PC-9 (cell line): Measurements from ENCODE around the gene CADM4. TPM values are rescaled to one million over a fixed set of nuclear protein-coding genes. Genes with fewer than 3 reads are reported as not detected.

Source experiments
- BruUV-seq: library from RNA; stranded (reverse); fragments of 400-500 nt; replicated peaks from 2 replicates; lab custom pipeline; 2021; lab: Mats Ljungman, UMichigan
- CTCF ChIA-PET: fragments of 300-600 bp; sonication (Branson Sonifier 250); formaldehyde crosslinking; loops from one replicate; lab custom pipeline; 2022; ENCODE audit warnings: antibody characterized with exemption; lab: Charles Lee
- POLR2A ChIA-PET: fragments of 300-600 bp; sonication (Branson Sonifier 250); formaldehyde crosslinking; loops from one replicate; lab custom pipeline; 2022; ENCODE audit warnings: antibody characterized with exemption; ENCODE audit not compliant: unreplicated experiment; lab: Charles Lee
- DNase-seq, 2 experiments: peaks; one replicate each; pipeline versions ENCODE4 v3.0.0 to v3.0.0-alpha.2; 2015 to 2022; ENCODE audit warnings: mixed read lengths in 1 of 2
- H2AFZ ChIP-seq: fragments of 200-600 bp; sonication (generic); 2 replicates; pipeline ENCODE4 v1.8.1; 2017; ENCODE audit warnings: antibody characterized with exemption
- H3F3A ChIP-seq: fragments of 200-600 bp; sonication (generic); 2 replicates; pipeline ENCODE4 v1.8.1; 2017; ENCODE audit warnings: antibody characterized with exemption, mild to moderate bottlenecking, low read depth; ENCODE audit not compliant: insufficient read depth
- H3K27ac ChIP-seq: fragments of 200-600 bp; sonication (generic); 2 replicates; pipeline ENCODE4 v1.6.1; 2016; ENCODE audit warnings: mixed run types
- H3K27me3 ChIP-seq: fragments of 200-600 bp; sonication (generic); 2 replicates; pipeline ENCODE4 v1.6.1; 2016; ENCODE audit warnings: low read depth, mixed run types; ENCODE audit not compliant: insufficient read depth
- H3K36me3 ChIP-seq: fragments of 200-600 bp; sonication (generic); 2 replicates; pipeline ENCODE4 v1.6.1; 2016; ENCODE audit warnings: low read depth, mixed run types
- H3K4me1 ChIP-seq: fragments of 200-600 bp; sonication (generic); replicated peaks from 2 replicates; pipeline ENCODE4 v1.6.1; 2016; ENCODE audit warnings: mixed run types; ENCODE audit not compliant: insufficient read depth
- H3K4me2 ChIP-seq: fragments of 200-600 bp; sonication (generic); 2 replicates; pipeline ENCODE4 v1.6.1; 2017; ENCODE audit warnings: mixed run types
- H3K4me3 ChIP-seq: fragments of 200-600 bp; sonication (generic); 2 replicates; pipeline ENCODE4 v1.6.1; 2016; ENCODE audit warnings: mixed run types
- H3K79me2 ChIP-seq: fragments of 200-600 bp; sonication (generic); 2 replicates; pipeline ENCODE4 v1.6.1; 2017; ENCODE audit warnings: low read depth, mixed run types
- H3K9me2 ChIP-seq: fragments of 200-600 bp; sonication (generic); 2 replicates; pipeline ENCODE4 v1.8.1; 2017; ENCODE audit warnings: mild to moderate bottlenecking; ENCODE audit not compliant: insufficient read depth
- H3K9me3 ChIP-seq: fragments of 200-600 bp; sonication (generic); 2 replicates; pipeline ENCODE4 v1.8.1; 2016; ENCODE audit warnings: low read depth; ENCODE audit not compliant: insufficient read depth
- H4K20me1 ChIP-seq: fragments of 200-600 bp; sonication (generic); 2 replicates; pipeline ENCODE4 v1.8.1; 2017; ENCODE audit not compliant: insufficient read depth
- EZH2 ChIP-seq: fragments of 200-600 bp; sonication (generic); IDR thresholded peaks from 2 replicates; pipeline ENCODE4 v1.8.0; 2017; ENCODE audit warnings: antibody characterized with exemption, low read depth
- intact Hi-C: fragments of 100-400 bp; cut with micrococcal nuclease; formaldehyde crosslinking; loops from one replicate; pipeline ENCODE4 v1.10.0; 2022; ENCODE audit not compliant: unreplicated experiment
- total RNA-seq: library from RNA; stranded (reverse); gene quantifications from 2 replicates; pipeline ENCODE4 v1.2.3, GENCODE V29; 2021
- TF ChIP-seq, protein P1 (sequence below): fragments of 200-600 bp; sonication (generic); conservative IDR thresholded peaks from 2 replicates; pipeline ENCODE4 v1.6.1; 2017; ENCODE audit warnings: mixed run types, antibody characterized with exemption, mild to moderate bottlenecking, moderate library complexity

The CADM4 gene
- total RNA-seq, 1 experiment from 2014 or later = 71.1 TPM

DNA sequence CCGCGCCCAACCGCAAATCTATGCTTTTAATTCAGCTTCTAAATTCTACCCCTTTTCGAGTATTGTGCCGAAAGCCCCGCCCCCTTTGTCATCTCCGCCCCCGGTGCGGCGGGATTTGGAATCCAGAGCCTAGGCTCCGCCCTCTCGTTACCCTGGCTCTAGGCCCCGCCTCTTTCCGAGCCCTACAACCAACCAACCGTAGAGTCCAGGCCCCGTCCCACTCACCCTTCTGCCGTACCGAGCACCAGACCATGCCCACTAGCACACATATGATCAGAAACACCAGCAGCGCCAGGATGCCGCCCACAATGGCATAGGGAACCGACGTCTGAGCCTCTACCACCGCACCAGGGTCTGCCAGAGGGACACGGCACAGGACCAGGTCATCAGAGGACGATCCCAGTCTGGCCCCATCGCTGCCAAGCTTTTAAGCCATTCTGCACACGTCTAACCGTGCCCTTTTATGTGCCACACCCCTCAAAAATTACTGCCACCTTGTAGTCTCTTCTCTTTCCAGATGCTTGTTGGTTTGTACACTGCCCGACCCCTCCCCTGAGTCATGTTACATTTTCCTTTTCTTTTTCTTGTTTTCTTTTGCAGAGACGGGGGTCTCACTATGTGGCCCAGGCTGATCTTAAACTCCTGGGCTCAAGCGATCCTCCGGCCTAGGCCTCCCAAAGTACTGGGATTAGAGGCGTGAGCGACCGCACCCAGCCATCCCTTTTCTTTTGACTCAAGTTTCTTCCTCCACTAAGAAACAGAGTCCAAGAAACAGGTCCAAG is 15.6 kb downstream of the CADM4 start:
- H4K20me1 ChIP-seq = no peaks in the 10 kb centered on the region
- H3K79me2 ChIP-seq = 0 out of 2 replicates have a peak, but pooled peaks cover 12% of the 10 kb centered on the region
- H3K9me2 ChIP-seq = no peaks in the 10 kb centered on the region
- intact Hi-C loops = no loop called here
- DNase-seq = no peak
- TF ChIP-seq, protein P1, sequence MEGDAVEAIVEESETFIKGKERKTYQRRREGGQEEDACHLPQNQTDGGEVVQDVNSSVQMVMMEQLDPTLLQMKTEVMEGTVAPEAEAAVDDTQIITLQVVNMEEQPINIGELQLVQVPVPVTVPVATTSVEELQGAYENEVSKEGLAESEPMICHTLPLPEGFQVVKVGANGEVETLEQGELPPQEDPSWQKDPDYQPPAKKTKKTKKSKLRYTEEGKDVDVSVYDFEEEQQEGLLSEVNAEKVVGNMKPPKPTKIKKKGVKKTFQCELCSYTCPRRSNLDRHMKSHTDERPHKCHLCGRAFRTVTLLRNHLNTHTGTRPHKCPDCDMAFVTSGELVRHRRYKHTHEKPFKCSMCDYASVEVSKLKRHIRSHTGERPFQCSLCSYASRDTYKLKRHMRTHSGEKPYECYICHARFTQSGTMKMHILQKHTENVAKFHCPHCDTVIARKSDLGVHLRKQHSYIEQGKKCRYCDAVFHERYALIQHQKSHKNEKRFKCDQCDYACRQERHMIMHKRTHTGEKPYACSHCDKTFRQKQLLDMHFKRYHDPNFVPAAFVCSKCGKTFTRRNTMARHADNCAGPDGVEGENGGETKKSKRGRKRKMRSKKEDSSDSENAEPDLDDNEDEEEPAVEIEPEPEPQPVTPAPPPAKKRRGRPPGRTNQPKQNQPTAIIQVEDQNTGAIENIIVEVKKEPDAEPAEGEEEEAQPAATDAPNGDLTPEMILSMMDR = no peak
- TF ChIP-seq EZH2 = no peak
- POLR2A ChIA-PET = interaction anchor here (0.7 kb wide), 1 partner anchor 12 kb away, joined by 3 read pairs; no protein-coding TSS in a partner anchor
- H3K36me3 ChIP-seq = no peaks in the 10 kb centered on the region
- peaks cover 28% of the 10 kb centered on the region; the same call in 1 of the 2 replicates for H3F3A ChIP-seq
- H3K4me1 ChIP-seq = peaks cover 9% of the 10 kb centered on the region
- no peak overlapping the region for H3K4me2 ChIP-seq
- CTCF ChIA-PET = no interaction called here
- no peak overlapping the region for H3K27ac ChIP-seq
- no peak overlapping the region for H3K4me3 ChIP-seq
- no peak overlapping the region for H2AFZ ChIP-seq
- H3K27me3 ChIP-seq = no peaks in the 10 kb centered on the region
- no TSS peak for BruUV-seq
- no peaks in the 10 kb centered on the region for H3K9me3 ChIP-seq

DNA sequence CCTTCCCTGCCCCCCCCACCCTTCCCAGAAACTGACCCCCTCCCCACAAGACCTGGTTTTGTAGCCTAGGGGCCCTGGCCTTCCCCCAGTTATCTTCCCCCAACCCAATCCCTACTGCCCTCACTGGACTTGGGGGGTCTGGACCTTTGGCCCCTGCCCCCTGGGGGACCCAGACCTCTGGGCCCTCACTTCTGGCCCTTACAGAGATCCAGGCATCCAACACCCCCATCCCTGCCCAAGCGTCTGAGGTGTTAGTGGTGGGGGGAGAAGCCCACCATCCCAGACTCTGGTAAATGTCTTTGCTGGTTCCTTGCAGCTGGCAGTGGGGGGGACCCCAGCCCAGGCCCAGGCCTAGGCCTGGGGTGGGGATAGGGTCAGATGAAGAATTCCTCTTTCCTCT is 16.7 kb downstream of the CADM4 start:
- ChIA-PET POLR2A (no interaction called here), CTCF (no interaction called here)
- Histone ChIP-seq H3K4me2 (no peak overlapping the region), H4K20me1 (no peaks in the 10 kb centered on the region), H3K4me3 (no peak overlapping the region), H3K27ac (no peak overlapping the region), H3K36me3 (no peaks in the 10 kb centered on the region), H3K79me2 (peaks cover 21% of the 10 kb centered on the region), H3F3A (peaks cover 28% of the 10 kb centered on the region; the same call in 1 of the 2 replicates), H3K9me2 (no peaks in the 10 kb centered on the region), H3K9me3 (no peaks in the 10 kb centered on the region), H2AFZ (no peak overlapping the region), H3K4me1 (peaks cover 9% of the 10 kb centered on the region), H3K27me3 (no peaks in the 10 kb centered on the region)
- TF ChIP-seq, protein P1 = no peak
- no peak for TF ChIP-seq EZH2
- intact Hi-C loops = no loop called here
- BruUV-seq = no TSS peak
- DNase-seq = no peak

DNA sequence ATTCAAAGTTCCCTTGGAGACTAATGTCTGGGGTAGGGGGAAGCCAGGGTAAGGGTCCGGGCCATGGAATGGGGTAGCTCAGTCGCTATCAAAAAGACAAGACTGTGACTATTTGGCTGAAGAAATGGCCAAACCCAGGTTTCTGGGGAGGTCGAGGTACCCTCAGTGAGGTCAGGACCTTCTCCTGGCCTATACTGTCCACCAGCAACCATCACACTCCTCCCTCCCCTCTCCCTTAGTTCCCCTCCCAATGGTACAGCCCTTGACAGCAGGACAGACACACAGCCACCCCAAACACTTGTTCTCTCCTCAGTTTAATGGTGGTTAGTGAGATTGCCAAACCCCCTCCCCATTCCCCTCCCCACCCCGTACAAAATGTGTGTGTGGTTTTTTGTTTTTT is 17.6 kb downstream of the CADM4 start:
- H4K20me1 ChIP-seq = no peaks in the 10 kb centered on the region
- no peaks in the 10 kb centered on the region for H3K9me2 ChIP-seq
- no peak overlapping the region for H2AFZ ChIP-seq
- H3K9me3 ChIP-seq = no peaks in the 10 kb centered on the region
- no peaks in the 10 kb centered on the region for H3K36me3 ChIP-seq
- CTCF ChIA-PET = no interaction called here
- no TSS peak for BruUV-seq
- H3K27me3 ChIP-seq = no peaks in the 10 kb centered on the region
- POLR2A ChIA-PET = no interaction called here
- H3K79me2 ChIP-seq = peaks cover 23% of the 10 kb centered on the region
- H3K4me1 ChIP-seq = peaks cover 9% of the 10 kb centered on the region
- TF ChIP-seq, protein P1 = no peak
- TF ChIP-seq EZH2 = no peak
- H3K4me2 ChIP-seq = no peak overlapping the region
- H3K4me3 ChIP-seq = no peak overlapping the region
- peaks cover 28% of the 10 kb centered on the region; the same call in 1 of the 2 replicates for H3F3A ChIP-seq
- peak overlapping the region; percentile 19; the same call in 1 of the 2 replicates for H3K27ac ChIP-seq
- intact Hi-C loops = no loop called here
- no peak for DNase-seq
